ENCODE data around the gene TGFBRAP1. TPM values are rescaled to one million over a fixed set of nuclear protein-coding genes. Genes with fewer than 3 reads are reported as not detected.

Gene TGFBRAP1
- total RNA-seq, 1 donor from 2014 or later = 13.8 TPM

DNA sequence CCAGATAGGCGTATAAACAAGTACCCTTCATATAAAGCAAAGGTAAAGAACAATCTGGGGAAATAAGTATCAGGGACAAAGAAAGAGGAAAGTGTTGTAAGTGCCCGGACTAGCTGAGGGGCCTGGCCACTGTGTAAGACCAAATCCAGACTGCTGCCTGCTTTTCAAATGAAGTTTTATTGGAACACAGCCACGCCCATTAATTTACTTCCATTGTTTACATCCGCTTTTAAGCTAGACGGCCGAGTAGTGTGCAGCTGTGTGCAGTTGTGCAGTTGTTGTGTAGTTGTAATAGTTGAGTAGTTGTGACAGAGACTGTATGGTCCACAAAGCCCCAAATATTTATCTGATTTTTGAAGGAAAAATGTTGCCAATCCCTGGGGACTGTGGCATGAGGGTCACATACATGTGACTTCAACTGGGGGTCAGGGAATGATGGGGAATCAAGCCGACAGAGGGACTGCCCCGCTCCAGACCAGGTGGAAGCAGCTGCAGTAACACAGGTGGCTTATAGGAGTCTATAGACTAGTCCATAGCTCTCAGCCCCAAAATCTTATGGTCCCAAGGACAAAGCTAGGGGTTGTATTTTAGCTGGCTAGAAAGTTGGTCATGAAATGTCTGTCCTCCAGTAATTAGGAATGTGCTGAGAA lies 39.3 kb upstream of the TGFBRAP1 start:
- DNase-seq (ENCODE audit: low spot score) = no peak
- H3F3A ChIP-seq (ENCODE audit: low read depth) = no peaks in the 10 kb centered on the region
- peaks cover 23% of the 10 kb centered on the region for H3K36me3 Mint-ChIP-seq
- H3K27me3 ChIP-seq = no peaks in the 10 kb centered on the region
- H3K9ac ChIP-seq = no peak overlapping the region
- H3K4me2 ChIP-seq = no peak overlapping the region
- no peaks in the 10 kb centered on the region for H3K9me3 ChIP-seq (ENCODE audit: low read depth)
- no peak overlapping the region for H3K27ac Mint-ChIP-seq
- peaks cover 26% of the 10 kb centered on the region for H3K4me1 Mint-ChIP-seq
- TF ChIP-seq EZH2 (IDR thresholded peaks at IDR 0.05) = no peak
- TF ChIP-seq, protein P1, sequence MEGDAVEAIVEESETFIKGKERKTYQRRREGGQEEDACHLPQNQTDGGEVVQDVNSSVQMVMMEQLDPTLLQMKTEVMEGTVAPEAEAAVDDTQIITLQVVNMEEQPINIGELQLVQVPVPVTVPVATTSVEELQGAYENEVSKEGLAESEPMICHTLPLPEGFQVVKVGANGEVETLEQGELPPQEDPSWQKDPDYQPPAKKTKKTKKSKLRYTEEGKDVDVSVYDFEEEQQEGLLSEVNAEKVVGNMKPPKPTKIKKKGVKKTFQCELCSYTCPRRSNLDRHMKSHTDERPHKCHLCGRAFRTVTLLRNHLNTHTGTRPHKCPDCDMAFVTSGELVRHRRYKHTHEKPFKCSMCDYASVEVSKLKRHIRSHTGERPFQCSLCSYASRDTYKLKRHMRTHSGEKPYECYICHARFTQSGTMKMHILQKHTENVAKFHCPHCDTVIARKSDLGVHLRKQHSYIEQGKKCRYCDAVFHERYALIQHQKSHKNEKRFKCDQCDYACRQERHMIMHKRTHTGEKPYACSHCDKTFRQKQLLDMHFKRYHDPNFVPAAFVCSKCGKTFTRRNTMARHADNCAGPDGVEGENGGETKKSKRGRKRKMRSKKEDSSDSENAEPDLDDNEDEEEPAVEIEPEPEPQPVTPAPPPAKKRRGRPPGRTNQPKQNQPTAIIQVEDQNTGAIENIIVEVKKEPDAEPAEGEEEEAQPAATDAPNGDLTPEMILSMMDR (IDR thresholded peaks at IDR 0.05) = no peak
- no peak for TF ChIP-seq EZH2phosphoT487 (IDR thresholded peaks at IDR 0.05)
- peaks cover 6% of the 10 kb centered on the region for H3K27me3 Mint-ChIP-seq (ENCODE audit: insufficient read depth, low read depth)
- H2AFZ ChIP-seq (replicated peaks) = no peak overlapping the region
- no peaks in the 10 kb centered on the region for H3K4me1 ChIP-seq
- no peak overlapping the region for H3K27ac ChIP-seq
- H3K9me3 Mint-ChIP-seq = no peaks in the 10 kb centered on the region
- no peaks in the 10 kb centered on the region for H4K20me1 ChIP-seq (ENCODE audit: low read depth)
- no peaks in the 10 kb centered on the region for H3K36me3 ChIP-seq
- no peak overlapping the region for H3K4me3 Mint-ChIP-seq
- no peak overlapping the region for H3K4me3 ChIP-seq
- no peaks in the 10 kb centered on the region for H3K79me2 ChIP-seq (ENCODE audit: low read depth)

DNA sequence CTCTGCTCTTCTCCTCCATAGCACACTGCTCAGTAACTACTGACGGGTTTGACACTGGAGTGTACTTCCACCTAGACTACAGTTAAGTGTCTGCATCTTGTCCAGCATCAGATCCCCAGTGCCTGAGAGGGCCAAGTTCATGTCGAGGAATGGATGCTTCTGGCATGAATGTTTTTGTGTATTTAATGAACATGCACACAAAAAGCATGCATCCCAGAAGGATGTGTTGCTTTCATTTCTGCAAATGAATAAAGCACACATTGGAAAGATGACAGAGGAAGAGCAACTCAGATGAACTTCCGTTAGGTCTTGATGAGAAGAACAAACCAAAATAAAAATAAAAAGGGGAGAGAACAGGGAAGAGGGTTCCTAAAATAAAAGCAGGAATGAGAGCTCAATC lies 35.7 kb upstream of the TGFBRAP1 start:
- Histone ChIP-seq H3K27me3 (no peaks in the 10 kb centered on the region), H3K4me2 (no peak overlapping the region), H3K27ac (no peak overlapping the region), H3K9ac (no peak overlapping the region), H3F3A (ENCODE audit: low read depth) (no peaks in the 10 kb centered on the region), H3K4me1 (no peaks in the 10 kb centered on the region), H3K4me3 (no peak overlapping the region), H3K36me3 (no peaks in the 10 kb centered on the region), H3K9me3 (ENCODE audit: low read depth) (no peaks in the 10 kb centered on the region), H3K79me2 (ENCODE audit: low read depth) (no peaks in the 10 kb centered on the region), H4K20me1 (ENCODE audit: low read depth) (no peaks in the 10 kb centered on the region), H2AFZ (replicated peaks) (no peak overlapping the region)
- no peak for DNase-seq (ENCODE audit: low spot score)
- Mint-ChIP-seq H3K4me1 (peaks cover 7% of the 10 kb centered on the region), H3K36me3 (peaks cover 22% of the 10 kb centered on the region), H3K27ac (no peak overlapping the region), H3K4me3 (no peak overlapping the region), H3K27me3 (ENCODE audit: insufficient read depth, low read depth) (peaks cover 2% of the 10 kb centered on the region), H3K9me3 (no peaks in the 10 kb centered on the region)
- TF ChIP-seq, protein P1 (IDR thresholded peaks at IDR 0.05) = no peak
- TF ChIP-seq EZH2phosphoT487 (IDR thresholded peaks at IDR 0.05) = no peak
- no peak for TF ChIP-seq EZH2 (IDR thresholded peaks at IDR 0.05)

DNA sequence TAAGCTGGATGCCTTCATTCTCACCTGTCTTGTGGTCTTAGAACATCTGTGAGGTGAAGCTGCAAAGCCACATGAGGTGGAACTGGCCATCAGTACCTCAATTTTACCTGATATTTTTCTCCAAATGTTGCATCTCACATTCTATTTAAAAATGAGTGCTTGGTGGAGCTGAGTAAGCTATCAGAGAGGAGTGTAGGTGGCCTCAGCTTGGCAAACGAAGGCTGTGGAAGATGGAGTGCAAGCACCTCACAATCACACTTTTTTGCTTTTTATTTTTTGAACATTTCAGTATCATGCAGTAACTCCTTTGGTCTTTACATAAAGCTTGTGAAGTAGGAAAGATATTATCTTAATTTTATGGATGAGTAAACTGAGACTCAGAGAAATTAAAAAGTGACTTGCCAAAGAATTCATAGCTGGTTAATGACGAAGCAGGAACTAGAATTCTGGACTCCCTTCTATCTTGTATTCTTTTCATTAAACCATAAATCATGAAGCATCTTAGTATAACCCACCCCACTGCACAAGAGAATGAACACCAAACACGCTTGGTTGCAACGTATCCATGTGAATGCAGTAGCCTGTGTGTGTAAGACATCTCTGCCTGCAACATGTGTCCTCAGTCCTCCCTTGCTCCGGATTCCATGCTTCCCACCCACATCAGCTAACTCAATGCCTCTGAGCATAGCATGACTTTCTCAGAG lies 35.1 kb upstream of the TGFBRAP1 start:
- H3K4me1 Mint-ChIP-seq = peaks cover under 1% of the 10 kb centered on the region
- no peaks in the 10 kb centered on the region for H3K9me3 ChIP-seq (ENCODE audit: low read depth)
- no peaks in the 10 kb centered on the region for H3F3A ChIP-seq (ENCODE audit: low read depth)
- no peaks in the 10 kb centered on the region for H3K27me3 ChIP-seq
- no peak overlapping the region for H2AFZ ChIP-seq (replicated peaks)
- H3K36me3 ChIP-seq = no peaks in the 10 kb centered on the region
- H4K20me1 ChIP-seq (ENCODE audit: low read depth) = no peaks in the 10 kb centered on the region
- H3K27ac ChIP-seq = no peak overlapping the region
- peaks cover 2% of the 10 kb centered on the region for H3K27me3 Mint-ChIP-seq (ENCODE audit: insufficient read depth, low read depth)
- peaks cover 22% of the 10 kb centered on the region for H3K36me3 Mint-ChIP-seq
- H3K9me3 Mint-ChIP-seq = no peaks in the 10 kb centered on the region
- H3K4me3 Mint-ChIP-seq = no peak overlapping the region
- no peak overlapping the region for H3K4me2 ChIP-seq
- H3K27ac Mint-ChIP-seq = no peak overlapping the region
- no peaks in the 10 kb centered on the region for H3K79me2 ChIP-seq (ENCODE audit: low read depth)
- H3K9ac ChIP-seq = no peak overlapping the region
- TF ChIP-seq EZH2 (IDR thresholded peaks at IDR 0.05) (no peak), EZH2phosphoT487 (IDR thresholded peaks at IDR 0.05) (no peak)
- TF ChIP-seq, protein P1 (IDR thresholded peaks at IDR 0.05) = no peak
- H3K4me3 ChIP-seq = no peak overlapping the region
- no peaks in the 10 kb centered on the region for H3K4me1 ChIP-seq
- no peak for DNase-seq (ENCODE audit: low spot score)
